ENCODE data around the gene SCRG1.

Gene SCRG1

DNA sequence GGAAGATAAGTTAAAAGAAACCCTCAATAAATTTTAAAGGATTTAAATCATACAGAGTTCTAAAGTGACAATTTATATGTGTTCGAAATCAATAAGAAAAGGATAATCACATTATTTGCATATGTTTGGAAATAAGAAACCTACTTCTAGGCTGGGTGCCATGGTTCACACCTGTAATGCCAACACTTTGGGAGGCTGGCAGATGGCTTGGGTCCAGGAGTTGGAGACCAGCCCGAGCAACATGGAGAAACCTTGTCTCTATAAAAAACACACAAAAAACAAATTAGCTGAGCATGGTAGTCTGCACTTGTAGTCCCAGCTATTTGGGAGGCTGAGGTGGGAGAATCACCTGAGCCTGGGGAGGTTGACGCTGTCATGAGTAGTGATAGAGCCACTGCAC lies 36.2 kb downstream of the SCRG1 start:
- H3K27ac ChIP-seq (ENCODE audit: low read depth, low read length, severe bottlenecking), result no peak overlapping the region
- WGBS, 2 experiments (ENCODE audit: insufficient coverage in 2 of 2), result 100% methylated on average over 1 of the region's 3 CpGs; no CpG with 5 or more reads in 1 of the 2 experiments
- H3K36me3 ChIP-seq (ENCODE audit: control insufficient read depth, insufficient read depth, low read length), result no peaks in the 10 kb centered on the region
- H3K9me3 ChIP-seq (ENCODE audit: control insufficient read depth, low read length), result no peaks in the 10 kb centered on the region
- H3K4me3 ChIP-seq (ENCODE audit: extremely low read depth, insufficient read depth, low read length, poor library complexity, severe bottlenecking), result no peak overlapping the region
- H3K4me1 ChIP-seq (ENCODE audit: control insufficient read depth, insufficient read depth, low read length, poor library complexity, severe bottlenecking), result no peaks in the 10 kb centered on the region

DNA sequence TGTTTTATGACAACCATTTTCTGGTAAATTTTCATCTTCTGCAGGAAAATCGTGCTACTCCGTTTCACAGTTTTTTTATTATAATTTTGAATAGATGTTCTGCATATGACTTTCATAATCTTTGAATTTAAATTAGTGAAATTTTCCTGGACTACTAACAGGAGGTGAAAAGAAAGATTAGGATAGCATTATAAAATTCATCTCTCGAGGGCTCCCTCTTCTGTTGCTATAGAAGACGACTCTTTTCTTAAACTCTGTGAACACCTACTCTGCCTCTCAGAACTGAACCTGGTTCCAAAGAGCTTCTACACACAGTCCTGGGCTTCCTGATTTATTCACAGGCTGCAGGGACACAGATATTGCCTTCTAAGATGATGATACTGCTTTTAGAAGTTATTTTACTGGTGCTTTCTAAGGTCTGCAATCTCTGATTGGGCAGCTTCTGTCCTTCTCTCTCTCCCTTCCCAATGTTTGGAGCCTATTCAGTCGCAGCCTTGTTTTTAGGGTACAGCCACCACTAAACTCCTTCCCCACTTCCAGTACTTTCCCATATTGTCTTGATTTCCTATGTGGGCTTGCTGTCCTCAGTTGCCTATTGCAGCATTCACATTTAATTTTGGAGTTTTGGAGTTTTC lies 38.2 kb downstream of the SCRG1 start:
- Histone ChIP-seq H3K9me3 (ENCODE audit: control insufficient read depth, low read length) (no peaks in the 10 kb centered on the region), H3K27ac (ENCODE audit: low read depth, low read length, severe bottlenecking) (no peak overlapping the region), H3K4me1 (ENCODE audit: control insufficient read depth, insufficient read depth, low read length, poor library complexity, severe bottlenecking) (no peaks in the 10 kb centered on the region), H3K4me3 (ENCODE audit: extremely low read depth, insufficient read depth, low read length, poor library complexity, severe bottlenecking) (no peak overlapping the region), H3K36me3 (ENCODE audit: control insufficient read depth, insufficient read depth, low read length) (no peaks in the 10 kb centered on the region)
- WGBS, 2 experiments (ENCODE audit: insufficient coverage in 2 of 2), result 63 to 100% methylated on average over 1 of the region's 5 CpGs

- WGBS, 2 experiments (ENCODE audit: insufficient coverage in 2 of 2), result 71 to 78% methylated on average over 1 to 2 of the region's 2 CpGs
- no peak overlapping the region for H3K27ac ChIP-seq (ENCODE audit: low read depth, low read length, severe bottlenecking)
- H3K36me3 ChIP-seq (ENCODE audit: control insufficient read depth, insufficient read depth, low read length), result no peaks in the 10 kb centered on the region
- H3K4me1 ChIP-seq (ENCODE audit: control insufficient read depth, insufficient read depth, low read length, poor library complexity, severe bottlenecking), result no peaks in the 10 kb centered on the region
- no peaks in the 10 kb centered on the region for H3K9me3 ChIP-seq (ENCODE audit: control insufficient read depth, low read length)
- H3K4me3 ChIP-seq (ENCODE audit: extremely low read depth, insufficient read depth, low read length, poor library complexity, severe bottlenecking), result no peak overlapping the region
Measured at GRCh38 chr4:173357939-173358338, 41.0 kb downstream of the SCRG1 start.

DNA sequence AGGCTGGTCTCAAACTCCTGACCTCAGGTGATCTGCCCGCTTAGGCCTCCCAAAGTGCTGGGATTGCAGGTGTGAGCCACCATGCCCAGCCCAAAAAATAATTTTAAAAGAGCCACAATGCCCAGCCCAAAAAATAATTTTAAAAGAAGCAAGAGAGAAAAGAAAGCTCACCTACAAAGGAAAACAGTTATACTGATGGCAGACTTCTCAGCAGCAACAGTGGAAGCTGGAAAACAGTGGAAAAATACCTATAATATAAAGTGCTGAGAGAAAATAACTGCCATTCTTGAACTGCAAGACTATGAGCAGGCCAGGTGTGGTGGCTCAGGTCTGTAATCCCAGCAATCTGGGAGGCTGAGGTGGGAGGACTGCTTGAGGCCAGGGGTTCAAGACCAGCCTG lies 51.4 kb downstream of the SCRG1 start:
- no peak overlapping the region for H3K27ac ChIP-seq (ENCODE audit: low read depth, low read length, severe bottlenecking)
- 100% methylated on average over 1 of the region's 1 CpG; no CpG with 5 or more reads in 1 of the 2 experiments for WGBS, 2 experiments (ENCODE audit: insufficient coverage in 2 of 2)
- no peak overlapping the region for H3K4me3 ChIP-seq (ENCODE audit: extremely low read depth, insufficient read depth, low read length, poor library complexity, severe bottlenecking)
- H3K9me3 ChIP-seq (ENCODE audit: control insufficient read depth, low read length), result no peaks in the 10 kb centered on the region
- peaks cover 10% of the 10 kb centered on the region for H3K4me1 ChIP-seq (ENCODE audit: control insufficient read depth, insufficient read depth, low read length, poor library complexity, severe bottlenecking)
- no peaks in the 10 kb centered on the region for H3K36me3 ChIP-seq (ENCODE audit: control insufficient read depth, insufficient read depth, low read length)

DNA sequence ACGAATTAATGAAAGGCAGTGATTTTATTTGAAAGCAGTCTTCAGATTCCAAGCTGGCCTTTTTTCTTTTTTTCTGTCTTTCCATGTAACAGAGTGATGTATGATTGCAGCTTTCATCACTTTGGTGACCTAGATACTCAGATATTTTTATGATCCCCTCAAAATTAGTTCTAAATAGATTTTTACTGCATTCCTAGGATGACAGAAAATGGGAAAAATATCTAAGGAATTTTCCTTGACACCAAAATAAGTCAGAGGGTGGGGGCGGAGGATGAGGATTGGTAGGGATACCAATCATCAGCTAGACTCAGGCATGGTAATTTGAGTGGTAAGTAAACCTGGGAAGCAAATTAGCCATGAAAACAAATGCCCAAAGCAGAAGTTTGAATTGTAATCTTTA lies 52.8 kb downstream of the SCRG1 start:
- Histone ChIP-seq H3K9me3 (ENCODE audit: control insufficient read depth, low read length) (no peaks in the 10 kb centered on the region), H3K36me3 (ENCODE audit: control insufficient read depth, insufficient read depth, low read length) (no peaks in the 10 kb centered on the region), H3K4me3 (ENCODE audit: extremely low read depth, insufficient read depth, low read length, poor library complexity, severe bottlenecking) (no peak overlapping the region), H3K4me1 (ENCODE audit: control insufficient read depth, insufficient read depth, low read length, poor library complexity, severe bottlenecking) (peaks cover 10% of the 10 kb centered on the region), H3K27ac (ENCODE audit: low read depth, low read length, severe bottlenecking) (no peak overlapping the region)
- WGBS, 2 experiments (ENCODE audit: insufficient coverage in 2 of 2), result 100% methylated on average over 1 of the region's 2 CpGs; no CpG with 5 or more reads in 1 of the 2 experiments

DNA sequence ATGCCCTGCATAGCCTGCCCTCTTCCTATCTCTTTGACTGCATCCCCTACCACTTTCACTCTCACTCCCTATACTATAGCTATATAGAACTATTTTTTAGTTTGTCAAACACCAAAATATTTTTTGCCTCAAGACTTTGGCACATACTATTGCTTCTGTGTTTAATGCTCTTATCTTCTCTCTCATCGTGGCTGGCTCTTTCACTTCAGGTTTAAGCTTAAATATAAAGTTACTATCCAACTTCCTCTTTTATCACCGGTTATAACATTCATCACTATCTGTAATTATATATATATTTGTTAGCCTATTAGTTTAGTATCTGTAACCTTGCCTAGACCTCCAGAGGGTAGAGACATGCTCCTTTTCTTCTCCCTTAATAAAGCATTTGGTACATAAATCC lies 53.3 kb downstream of the SCRG1 start:
- Histone ChIP-seq H3K4me3 (ENCODE audit: extremely low read depth, insufficient read depth, low read length, poor library complexity, severe bottlenecking) (no peak overlapping the region), H3K4me1 (ENCODE audit: control insufficient read depth, insufficient read depth, low read length, poor library complexity, severe bottlenecking) (peaks cover 10% of the 10 kb centered on the region), H3K36me3 (ENCODE audit: control insufficient read depth, insufficient read depth, low read length) (no peaks in the 10 kb centered on the region), H3K9me3 (ENCODE audit: control insufficient read depth, low read length) (no peaks in the 10 kb centered on the region), H3K27ac (ENCODE audit: low read depth, low read length, severe bottlenecking) (no peak overlapping the region)
- WGBS, 2 experiments (ENCODE audit: insufficient coverage in 2 of 2), result no CpG with 5 or more reads among the region's 2 CpGs

DNA sequence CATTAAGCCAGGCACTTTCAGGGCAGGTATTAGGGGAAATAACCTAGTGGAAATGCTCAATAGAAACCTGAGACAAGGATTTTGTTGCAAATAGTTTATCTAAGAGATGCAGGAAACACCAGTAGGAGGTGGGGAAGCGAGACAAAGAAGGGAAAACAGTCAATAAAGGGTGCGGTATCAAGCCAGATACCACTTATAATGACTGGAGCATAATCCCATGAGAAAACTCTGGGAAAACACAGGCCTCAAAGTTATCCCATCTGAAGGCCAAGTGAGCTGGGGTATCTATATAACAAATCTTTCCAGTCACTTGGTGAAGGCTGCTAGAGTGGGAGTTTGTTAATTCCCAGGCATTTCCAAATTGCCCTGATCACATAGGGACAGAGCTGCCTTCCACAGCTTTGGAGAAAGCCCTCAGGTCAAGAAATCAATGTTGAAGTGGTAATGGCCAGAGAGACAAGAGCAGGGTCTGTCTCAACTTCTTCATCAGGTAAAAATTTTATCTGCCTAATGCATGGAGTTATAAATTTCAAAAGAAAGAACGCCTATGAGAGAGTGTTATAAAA lies 55.0 kb downstream of the SCRG1 start:
- no peaks in the 10 kb centered on the region for H3K36me3 ChIP-seq (ENCODE audit: control insufficient read depth, insufficient read depth, low read length)
- H3K27ac ChIP-seq (ENCODE audit: low read depth, low read length, severe bottlenecking), result peak overlapping the region; percentile 7
- 60 to 67% methylated on average over 2 of the region's 3 CpGs for WGBS, 2 experiments (ENCODE audit: insufficient coverage in 2 of 2)
- H3K4me1 ChIP-seq (ENCODE audit: control insufficient read depth, insufficient read depth, low read length, poor library complexity, severe bottlenecking), result peaks cover 10% of the 10 kb centered on the region
- no peaks in the 10 kb centered on the region for H3K9me3 ChIP-seq (ENCODE audit: control insufficient read depth, low read length)
- H3K4me3 ChIP-seq (ENCODE audit: extremely low read depth, insufficient read depth, low read length, poor library complexity, severe bottlenecking), result no peak overlapping the region

DNA sequence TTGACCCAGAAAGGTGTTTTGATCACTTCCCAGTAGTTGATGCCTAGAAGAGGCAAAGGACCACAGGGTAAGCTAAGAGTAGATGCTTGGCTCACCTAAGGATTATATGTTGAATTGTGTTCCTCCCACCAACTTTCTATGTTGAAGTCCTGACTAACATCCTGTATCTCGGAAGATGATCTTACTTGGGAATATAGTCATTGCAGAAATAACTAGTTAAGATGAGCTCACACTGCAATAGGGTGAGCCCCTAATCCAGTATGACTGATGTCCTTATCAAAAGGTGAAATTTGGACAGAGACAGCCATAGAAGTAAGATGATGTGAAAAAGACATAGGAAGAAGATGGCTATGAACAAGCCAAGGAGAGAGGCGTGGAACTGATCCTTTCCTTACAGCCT lies 61.5 kb downstream of the SCRG1 start:
- WGBS, 2 experiments (ENCODE audit: insufficient coverage in 2 of 2), result 100% methylated on average over 1 of the region's 2 CpGs

DNA sequence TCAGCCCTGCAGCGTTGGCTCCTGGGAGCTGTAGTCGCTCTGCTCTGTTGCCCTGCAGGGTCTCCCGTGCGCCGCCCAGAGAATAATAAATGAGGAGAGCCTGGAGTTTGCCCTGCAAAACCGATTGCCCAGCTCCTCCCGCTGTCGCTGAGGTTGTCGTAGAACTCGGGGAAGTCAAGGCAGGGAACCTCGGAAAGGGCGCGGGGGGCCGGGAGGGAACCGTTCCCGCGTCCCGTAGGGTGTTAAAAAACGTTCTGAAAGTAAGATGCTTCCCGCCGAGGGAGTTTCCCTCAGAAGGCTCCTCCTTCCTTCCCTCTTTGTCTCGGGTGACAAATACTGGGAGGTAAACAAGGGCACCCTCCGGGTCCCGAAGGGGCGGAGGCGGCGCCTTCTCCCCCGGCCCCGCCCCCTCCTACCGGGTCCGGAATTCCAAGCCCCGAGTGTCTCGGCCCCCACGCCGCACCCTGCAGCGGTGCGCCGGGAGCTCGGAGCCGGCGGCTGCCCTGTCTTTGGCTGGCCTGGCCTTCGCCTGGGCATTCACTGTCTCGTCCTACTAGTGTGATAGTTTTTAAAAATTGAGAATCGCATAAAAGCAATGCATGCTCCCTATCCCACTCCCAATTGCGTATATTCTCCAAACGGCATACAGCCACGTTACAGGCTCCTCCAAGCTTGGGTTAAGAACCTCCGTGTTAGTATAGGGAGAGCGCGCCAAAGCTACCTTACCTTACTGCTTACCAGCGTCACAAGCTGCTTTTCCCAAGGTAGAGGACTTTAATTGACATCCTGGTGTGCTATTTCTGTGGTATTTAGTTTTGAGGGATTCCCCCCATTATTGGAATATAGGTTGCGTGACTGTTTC lies 63.8 kb downstream of the SCRG1 start:
- Histone ChIP-seq H3K36me3 (ENCODE audit: control insufficient read depth, insufficient read depth, low read length) (peaks cover 27% of the 10 kb centered on the region), H3K27ac (ENCODE audit: low read depth, low read length, severe bottlenecking) (peak overlapping the region; percentile 99), H3K4me1 (ENCODE audit: control insufficient read depth, insufficient read depth, low read length, poor library complexity, severe bottlenecking) (peaks cover 5% of the 10 kb centered on the region), H3K4me3 (ENCODE audit: extremely low read depth, insufficient read depth, low read length, poor library complexity, severe bottlenecking) (peak overlapping the region; percentile 98), H3K9me3 (ENCODE audit: control insufficient read depth, low read length) (no peaks in the 10 kb centered on the region)
- WGBS, 2 experiments (ENCODE audit: insufficient coverage in 2 of 2), result 0 to 5% methylated on average over 21 to 26 of the region's 52 CpGs

More for the DNA sequence above, 61.5 kb downstream of the SCRG1 start:
- Histone ChIP-seq H3K9me3 (ENCODE audit: control insufficient read depth, low read length) (no peaks in the 10 kb centered on the region), H3K27ac (ENCODE audit: low read depth, low read length, severe bottlenecking) (no peak overlapping the region), H3K4me1 (ENCODE audit: control insufficient read depth, insufficient read depth, low read length, poor library complexity, severe bottlenecking) (peaks cover 5% of the 10 kb centered on the region), H3K36me3 (ENCODE audit: control insufficient read depth, insufficient read depth, low read length) (peaks cover 9% of the 10 kb centered on the region), H3K4me3 (ENCODE audit: extremely low read depth, insufficient read depth, low read length, poor library complexity, severe bottlenecking) (no peak overlapping the region)

Data from mesodermal cell (in vitro differentiated cells).